Loucy (cell line): ENCODE measurements around the gene IQGAP1.

Experiments
- H2AFZ ChIP-seq: fragments of 200-600 bp; sonication (generic); 2 replicates; pipeline ENCODE4 v1.6.0; 2016; ENCODE audit warnings: antibody characterized with exemption, mild to moderate bottlenecking, low read length, moderate library complexity
- H3F3A ChIP-seq: fragments of 200-600 bp; 2 replicates; pipeline ENCODE4 v1.6.0; 2016; ENCODE audit warnings: antibody characterized with exemption, low read depth, mild to moderate bottlenecking
- H3K27me3 ChIP-seq: fragments of 200-600 bp; sonication (generic); 2 replicates; pipeline ENCODE4 v1.6.1; 2014; ENCODE audit warnings: low read length, mild to moderate bottlenecking; ENCODE audit not compliant: insufficient read depth, poor library complexity, severe bottlenecking
- H3K36me3 ChIP-seq: fragments of 200-600 bp; sonication (generic); 2 replicates; pipeline ENCODE4 v1.6.1; 2016; ENCODE audit warnings: low read length; ENCODE audit not compliant: insufficient read depth
- H3K4me1 ChIP-seq: fragments of 200-600 bp; sonication (generic); 2 replicates; pipeline ENCODE4 v1.5.1; 2014; ENCODE audit warnings: low read length, mild to moderate bottlenecking; ENCODE audit not compliant: insufficient read depth, poor library complexity, severe bottlenecking
- H3K4me2 ChIP-seq: fragments of 200-600 bp; sonication (generic); 2 replicates; pipeline ENCODE4 v1.6.0; 2014; ENCODE audit warnings: antibody characterized with exemption, low read length, low read depth, mild to moderate bottlenecking; ENCODE audit not compliant: poor library complexity, severe bottlenecking
- H3K4me3 ChIP-seq: fragments of 200-600 bp; sonication (generic); 2 replicates; pipeline ENCODE4 v1.5.1; 2014; ENCODE audit warnings: low read length, mild to moderate bottlenecking, mixed read lengths; ENCODE audit not compliant: poor library complexity, severe bottlenecking
- H3K79me2 ChIP-seq: fragments of 200-600 bp; sonication (generic); 2 replicates; pipeline ENCODE4 v1.6.1; 2014; ENCODE audit warnings: low read length; ENCODE audit not compliant: insufficient read depth
- H3K9ac ChIP-seq: fragments of 200-600 bp; sonication (generic); 2 replicates; pipeline ENCODE4 v1.6.0; 2014; ENCODE audit warnings: mild to moderate bottlenecking, low read depth, low read length, moderate library complexity; ENCODE audit not compliant: poor library complexity, severe bottlenecking
- H3K9me2 ChIP-seq: fragments of 200-600 bp; sonication (generic); replicated peaks from 2 replicates; pipeline ENCODE4 v1.6.1; 2016; ENCODE audit warnings: low read depth, low read length, mixed read lengths
- H3K9me3 ChIP-seq: fragments of 200-600 bp; sonication (generic); 2 replicates; pipeline ENCODE4 v1.6.1; 2014; ENCODE audit warnings: mild to moderate bottlenecking, antibody characterized with exemption, low read length, low read depth; ENCODE audit not compliant: insufficient read depth
- H4K20me1 ChIP-seq: fragments of 200-600 bp; sonication (generic); 2 replicates; pipeline ENCODE4 v1.6.0; 2014; ENCODE audit warnings: antibody characterized with exemption, low read length, mild to moderate bottlenecking; ENCODE audit not compliant: insufficient read depth, poor library complexity, severe bottlenecking
- EZH2phosphoT487 ChIP-seq: fragments of 200-600 bp; IDR thresholded peaks from 2 replicates; pipeline ENCODE4 v1.6.1; 2018; ENCODE audit warnings: antibody characterized with exemption, mild to moderate bottlenecking, moderate library complexity, borderline replicate concordance
- TF ChIP-seq, protein P1 (sequence below): fragments of 200-600 bp; sonication (generic); conservative IDR thresholded peaks from 2 replicates; pipeline ENCODE4 v1.5.1; 2014; ENCODE audit warnings: mild to moderate bottlenecking, antibody characterized with exemption, low read length

The IQGAP1 gene

DNA sequence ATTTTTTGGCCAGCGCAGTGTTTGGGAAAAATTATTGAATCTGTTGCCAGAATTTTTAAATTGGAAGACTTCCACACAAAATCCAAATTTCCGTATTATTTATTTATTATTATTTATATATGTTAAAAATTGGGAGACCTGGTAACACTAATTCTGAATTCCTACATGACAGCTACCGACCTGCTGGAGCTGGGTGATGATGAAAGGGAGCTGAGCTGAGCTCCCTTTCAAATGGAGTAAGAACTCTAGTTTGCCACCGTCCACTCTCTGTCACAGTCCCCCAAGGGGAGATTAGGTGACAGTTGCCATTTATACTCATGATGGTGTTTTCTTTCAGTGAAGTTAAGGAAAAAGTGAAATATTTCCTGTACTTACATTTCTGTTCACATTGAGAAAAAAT, 143.1 kb downstream of the IQGAP1 start:
- H3K9ac ChIP-seq: peak overlapping the region; percentile 88
- peak overlapping the region; percentile 96 for H3K4me3 ChIP-seq
- H4K20me1 ChIP-seq: peaks cover 30% of the 10 kb centered on the region

DNA sequence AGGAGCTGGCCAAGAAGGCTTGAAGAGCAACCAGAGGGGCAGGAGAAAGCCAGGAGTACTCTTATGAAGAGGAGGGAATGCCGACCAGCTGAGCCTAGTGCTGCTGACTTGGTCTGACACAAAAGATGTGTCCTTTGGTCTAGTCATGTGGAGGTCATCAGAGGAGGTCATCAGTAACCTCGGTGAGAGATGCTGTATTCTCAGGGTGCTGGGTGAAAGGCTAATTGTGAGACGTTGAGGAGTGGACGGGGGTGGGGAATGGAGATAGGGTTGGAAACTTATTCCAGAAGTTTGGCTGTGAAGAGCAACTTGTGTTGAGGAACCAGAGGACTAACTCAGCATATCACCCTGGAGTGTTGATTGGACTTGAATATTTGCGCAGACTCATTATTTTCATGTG, 147.2 kb downstream of the IQGAP1 start:
- Histone ChIP-seq H3K4me1 (peaks cover 41% of the 10 kb centered on the region), H3K9ac (no peak overlapping the region), H3K4me3 (no peak overlapping the region), H3K79me2 (peaks cover 83% of the 10 kb centered on the region), H2AFZ (no peak overlapping the region), H4K20me1 (peaks cover 33% of the 10 kb centered on the region), H3K36me3 (peaks cover 6% of the 10 kb centered on the region), H3F3A (no peaks in the 10 kb centered on the region), H3K27me3 (no peaks in the 10 kb centered on the region), H3K9me2 (no peaks in the 10 kb centered on the region), H3K4me2 (peak overlapping the region; percentile 8), H3K9me3 (no peaks in the 10 kb centered on the region)
- TF ChIP-seq, protein P1, sequence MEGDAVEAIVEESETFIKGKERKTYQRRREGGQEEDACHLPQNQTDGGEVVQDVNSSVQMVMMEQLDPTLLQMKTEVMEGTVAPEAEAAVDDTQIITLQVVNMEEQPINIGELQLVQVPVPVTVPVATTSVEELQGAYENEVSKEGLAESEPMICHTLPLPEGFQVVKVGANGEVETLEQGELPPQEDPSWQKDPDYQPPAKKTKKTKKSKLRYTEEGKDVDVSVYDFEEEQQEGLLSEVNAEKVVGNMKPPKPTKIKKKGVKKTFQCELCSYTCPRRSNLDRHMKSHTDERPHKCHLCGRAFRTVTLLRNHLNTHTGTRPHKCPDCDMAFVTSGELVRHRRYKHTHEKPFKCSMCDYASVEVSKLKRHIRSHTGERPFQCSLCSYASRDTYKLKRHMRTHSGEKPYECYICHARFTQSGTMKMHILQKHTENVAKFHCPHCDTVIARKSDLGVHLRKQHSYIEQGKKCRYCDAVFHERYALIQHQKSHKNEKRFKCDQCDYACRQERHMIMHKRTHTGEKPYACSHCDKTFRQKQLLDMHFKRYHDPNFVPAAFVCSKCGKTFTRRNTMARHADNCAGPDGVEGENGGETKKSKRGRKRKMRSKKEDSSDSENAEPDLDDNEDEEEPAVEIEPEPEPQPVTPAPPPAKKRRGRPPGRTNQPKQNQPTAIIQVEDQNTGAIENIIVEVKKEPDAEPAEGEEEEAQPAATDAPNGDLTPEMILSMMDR: no peak
- TF ChIP-seq EZH2phosphoT487: no peak

More for the DNA sequence above, 143.1 kb downstream of the IQGAP1 start:
- Histone ChIP-seq H3F3A (0 out of 2 replicates have a peak, but pooled peaks cover 5% of the 10 kb centered on the region), H2AFZ (no peak overlapping the region), H3K9me2 (no peaks in the 10 kb centered on the region), H3K9me3 (no peaks in the 10 kb centered on the region), H3K79me2 (peaks cover 56% of the 10 kb centered on the region), H3K4me1 (peaks cover 41% of the 10 kb centered on the region), H3K27me3 (no peaks in the 10 kb centered on the region), H3K4me2 (peak overlapping the region; percentile 100), H3K36me3 (no peaks in the 10 kb centered on the region)
- TF ChIP-seq, protein P1: no peak
- TF ChIP-seq EZH2phosphoT487: no peak

DNA sequence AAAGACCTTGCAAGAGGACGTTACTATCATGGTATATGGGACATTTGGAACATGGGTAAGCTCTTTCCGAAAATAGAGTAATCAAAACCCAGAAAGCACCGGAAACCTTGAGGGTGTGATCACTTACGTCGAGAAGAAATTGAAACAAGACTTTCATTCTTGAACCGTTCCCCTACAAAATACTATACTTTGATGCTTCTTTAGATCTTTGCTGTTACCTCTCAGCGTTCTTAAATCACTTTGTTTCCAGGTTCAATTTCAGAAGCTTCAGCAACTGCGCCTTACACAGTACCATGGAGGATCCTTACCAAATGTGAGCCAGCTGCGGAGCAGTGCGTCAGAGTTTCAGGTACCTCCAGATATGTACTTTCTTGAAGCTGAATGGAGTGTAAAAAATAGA, 151.7 kb downstream of the IQGAP1 start:
- H2AFZ ChIP-seq: no peak overlapping the region

More for the DNA sequence above, 151.7 kb downstream of the IQGAP1 start:
- H3K9ac ChIP-seq: no peak overlapping the region
- no peaks in the 10 kb centered on the region for H3K9me2 ChIP-seq
- no peaks in the 10 kb centered on the region for H3K27me3 ChIP-seq
- no peak overlapping the region for H3K4me3 ChIP-seq
- H3F3A ChIP-seq: no peaks in the 10 kb centered on the region
- peaks cover 9% of the 10 kb centered on the region for H4K20me1 ChIP-seq
- no peaks in the 10 kb centered on the region for H3K9me3 ChIP-seq
- H3K4me2 ChIP-seq: no peak overlapping the region
- H3K4me1 ChIP-seq: peaks cover 11% of the 10 kb centered on the region
- TF ChIP-seq, protein P1: no peak
- TF ChIP-seq EZH2phosphoT487: no peak
- H3K79me2 ChIP-seq: peaks cover 49% of the 10 kb centered on the region
- peaks cover 18% of the 10 kb centered on the region for H3K36me3 ChIP-seq
